ENCODE data around the gene TFEB. TPM values are rescaled to one million over a fixed set of nuclear protein-coding genes. Genes with fewer than 3 reads are reported as not detected.

The TFEB gene
- total and polyA plus RNA-seq, 10 of the 15 experiments (the other 5 are each of a cell fraction or from before 2014, with no cell fraction given) = 0.84 to 108 (median 60.8) TPM

GRCh38 chr6:41677124-41677921 is 58.1 kb downstream of the TFEB start (continued):
- no peak for TF ChIP-seq RAD21 (IDR thresholded peaks at IDR 0.05; ENCODE audit: insufficient read depth, low read depth, low read length)

- in situ Hi-C loops (cut with MboI) (no loop called here), intact Hi-C loops (cut with micrococcal nuclease; ENCODE audit: unreplicated experiment) (no loop called here)
- Histone ChIP-seq H3K9ac (ENCODE audit: control insufficient read depth, insufficient read depth, low read length) (no peak overlapping the region), H3K4me3 (no peak overlapping the region), H3K9me3 (replicated peaks; ENCODE audit: control insufficient read depth, insufficient read depth, low read length) (no peaks in the 10 kb centered on the region), H3K79me2 (ENCODE audit: control insufficient read depth, insufficient read depth, low read length) (no peaks in the 10 kb centered on the region), H3K4me1 (ENCODE audit: control insufficient read depth, insufficient read depth, low read length) (no peaks in the 10 kb centered on the region), H2AFZ (ENCODE audit: control insufficient read depth, low read depth, low read length) (no peak overlapping the region), H3K27ac (ENCODE audit: control insufficient read depth, insufficient read depth) (no peak overlapping the region), H3K4me2 (ENCODE audit: control insufficient read depth, insufficient read depth) (no peak overlapping the region), H3K36me3 (ENCODE audit: control insufficient read depth in 2 of 2, insufficient read depth in 2 of 2, low read length in 1 of 2) (no peaks in the 10 kb centered on the region), H4K20me1 (ENCODE audit: control insufficient read depth, insufficient read depth) (0 out of 2 replicates have a peak, but pooled peaks cover 3% of the 10 kb centered on the region), H3K27me3 (replicated peaks in 1 of 2; ENCODE audit: control insufficient read depth in 2 of 2, insufficient read depth in 2 of 2, low read length in 1 of 2) (no peaks in the 10 kb centered on the region)
- POLR2A ChIA-PET = interaction anchor here (0.6 kb wide), 1 partner anchor 61 kb away, joined by 3 read pairs; no protein-coding TSS in a partner anchor
- BruUV-seq (replicated peaks) = no TSS peak
- RAD21 ChIA-PET (ENCODE audit: unreplicated experiment) = no interaction called here
- FAIRE-seq (no peak), DNase-seq (ENCODE audit: low read depth, low spot score) (no peak), ATAC-seq (no peak)
- WGBS (ENCODE audit: insufficient coverage, insufficient replicate concordance, low lambda C conversion rate, missing lambda C conversion rate) = 20% methylated on average over 5 of the region's 5 CpGs
- TF ChIP-seq MYB (IDR thresholded peaks at IDR 0.05; ENCODE audit: borderline replicate concordance, low read depth, low read length) (no peak), SMAD1 (IDR thresholded peaks at IDR 0.05; ENCODE audit: low read depth, partially characterized antibody) (no peak), NFXL1 (IDR thresholded peaks at IDR 0.05; ENCODE audit: borderline replicate concordance) (no peak), PML (IDR thresholded peaks at IDR 0.05; ENCODE audit: low read length) (no peak), JUND (IDR thresholded peaks at IDR 0.05; ENCODE audit: low read depth, low read length) (no peak), BMI1 (IDR thresholded peaks at IDR 0.05; ENCODE audit: borderline replicate concordance) (no peak), ESRRA (IDR thresholded peaks at IDR 0.05; ENCODE audit: low read length) (no peak), BACH1 (IDR thresholded peaks at IDR 0.05; ENCODE audit: borderline replicate concordance) (no peak), SMARCA5 (IDR thresholded peaks at IDR 0.05) (no peak), NBN (IDR thresholded peaks at IDR 0.05) (no peak), KLF5 (IDR thresholded peaks at IDR 0.05; ENCODE audit: partially characterized antibody) (no peak), TARDBP (IDR thresholded peaks at IDR 0.05; ENCODE audit: borderline replicate concordance) (no peak), NRF1 (conservative IDR thresholded peaks at IDR 0.05; ENCODE audit: low read depth, low read length) (no peak)
- CTCF ChIA-PET = no interaction called here
- SMC1A ChIA-PET (ENCODE audit: uncharacterized antibody, unreplicated experiment) = no interaction called here
Observed at GRCh38 chr6:41676431-41676830, 59.0 kb downstream of the TFEB start.

All from GM12878 (cell line).